Measurements from ENCODE around the gene FBXW9.
A peak's percentile ranks its signal among the peaks of the same experiment; 100 is the strongest.
"Not testable (repeated sequence)": the region's sequence is repeated elsewhere in the genome, so short reads cannot be mapped to it uniquely, and the experiment has no call there.

FBXW9 gene

GRCh38 chr19:12733369-12734214, 37.2 kb upstream of the FBXW9 start:
- ChIA-PET POLR2A (interaction anchor here (1.6 to 2.4 kb wide), 4 partner anchors 10 to 59 kb away, joined by 3 to 17 read pairs (median 6); partner anchors contain the start of genes FBXW9 and JUNB), CTCF (interaction anchor here (1.2 to 31.4 kb wide), 6 partner anchors 11 to 114 kb away, joined by 5 to 660 read pairs (median 15); partner anchors contain the start of genes JUNB and TNPO2)
- no peak for DNase-seq (ENCODE audit: low read depth, low spot score)
- H3K4me3 ChIP-seq (ENCODE audit: low read depth, low read length), result peak overlapping the region; percentile 91
- peak; percentile 43 for TF ChIP-seq CTCF (IDR thresholded peaks at IDR 0.05; ENCODE audit: insufficient read depth, low read length, missing control alignments)

GRCh38 chr19:12731337-12731736, 34.9 kb upstream of the FBXW9 start:
- CTCF ChIA-PET, result interaction anchor here (1.3 to 31.4 kb wide), 3 partner anchors 8 to 65 kb away, joined by 5 to 660 read pairs (median 31); partner anchors contain the start of gene TNPO2
- H3K4me3 ChIP-seq (ENCODE audit: low read depth, low read length), result no peak overlapping the region
- no peak for DNase-seq (ENCODE audit: low read depth, low spot score)
- POLR2A ChIA-PET, result interaction anchor here (1.8 kb wide), 1 partner anchor 9 kb away, joined by 7 read pairs; no protein-coding TSS in a partner anchor
- no peak for TF ChIP-seq CTCF (IDR thresholded peaks at IDR 0.05; ENCODE audit: insufficient read depth, low read length, missing control alignments)

- CTCF ChIA-PET, result interaction anchor here (31.4 kb wide), 1 partner anchor 33 kb away, joined by 660 read pairs; no protein-coding TSS in a partner anchor
- DNase-seq (ENCODE audit: low read depth, low spot score), result no peak
- TF ChIP-seq CTCF (IDR thresholded peaks at IDR 0.05; ENCODE audit: insufficient read depth, low read length, missing control alignments), result no peak
- H3K4me3 ChIP-seq (ENCODE audit: low read depth, low read length), result no peak overlapping the region
- POLR2A ChIA-PET, result no interaction called here
Observed at GRCh38 chr19:12730064-12730463, 33.6 kb upstream of the FBXW9 start.

GRCh38 chr19:12727745-12728433, 31.5 kb upstream of the FBXW9 start:
- TF ChIP-seq CTCF (IDR thresholded peaks at IDR 0.05; ENCODE audit: insufficient read depth, low read length, missing control alignments), result no peak
- POLR2A ChIA-PET, result no interaction called here
- DNase-seq (ENCODE audit: low read depth, low spot score), result no peak
- CTCF ChIA-PET, result interaction anchor here (1.1 to 1.5 kb wide), 2 partner anchors 30 to 32 kb away, joined by 3 to 7 read pairs; no protein-coding TSS in a partner anchor
- no peak overlapping the region for H3K4me3 ChIP-seq (ENCODE audit: low read depth, low read length)

- no peak for DNase-seq (ENCODE audit: low read depth, low spot score)
- no peak for TF ChIP-seq CTCF (IDR thresholded peaks at IDR 0.05; ENCODE audit: insufficient read depth, low read length, missing control alignments)
- no peak overlapping the region for H3K4me3 ChIP-seq (ENCODE audit: low read depth, low read length)
- POLR2A ChIA-PET, result no interaction called here
- CTCF ChIA-PET, result interaction anchor here (1.1 to 1.7 kb wide), 4 partner anchors 14 to 69 kb away, joined by 3 to 7 read pairs (median 4); no protein-coding TSS in a partner anchor
Observed at GRCh38 chr19:12726988-12727316, 30.5 kb upstream of the FBXW9 start.

- CTCF ChIA-PET, result interaction anchor here (0.6 to 2.8 kb wide), 5 partner anchors 9 to 70 kb away, joined by 3 to 9 read pairs (median 4); no protein-coding TSS in a partner anchor
- POLR2A ChIA-PET, result interaction anchor here (5.4 kb wide), 1 partner anchor 67 kb away, joined by 33 read pairs; the partner anchor contains the start of gene JUNB
- DNase-seq (ENCODE audit: low read depth, low spot score); H3K4me3 ChIP-seq (ENCODE audit: low read depth, low read length): not testable (repeated sequence)
Observed at GRCh38 chr19:12725612-12726011, 29.2 kb upstream of the FBXW9 start.

Data from AG04449 (cell line).